GM21576 (cell line): Measurements from ENCODE around the gene KIF1A.
"Not testable (repeated sequence)": the region's sequence is repeated elsewhere in the genome, so short reads cannot be mapped to it uniquely, and the experiment has no call there.

Experiments
- ATAC-seq: cut with Tn5 transposase; IDR thresholded peaks from one replicate; pipeline ENCODE4 v1.9.1; 2021; ENCODE audit warnings: mild to moderate bottlenecking, moderate library complexity; ENCODE audit not compliant: unreplicated experiment

KIF1A gene

DNA sequence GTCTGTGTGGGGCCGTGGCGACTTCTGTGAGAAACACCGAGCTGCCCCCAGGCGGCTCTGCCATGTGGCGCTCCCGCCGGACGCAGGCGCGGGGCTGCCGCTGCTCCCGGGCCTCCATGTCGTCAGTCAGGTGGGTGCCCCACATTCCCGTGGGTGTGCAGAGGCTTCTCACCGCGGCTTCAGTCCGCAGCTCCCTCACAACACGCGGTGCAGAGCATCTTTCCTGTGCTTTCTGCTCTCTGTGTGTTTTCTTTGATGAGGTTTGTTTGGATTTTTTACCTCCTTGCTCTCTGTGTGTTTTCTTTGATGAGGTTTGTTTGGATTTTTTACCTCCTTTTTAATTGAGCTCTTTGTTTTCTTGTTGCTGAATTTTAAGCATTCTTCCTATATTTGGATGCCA is 115.4 kb downstream of the KIF1A start:
- no peak for ATAC-seq

- no peak for ATAC-seq
Observed at GRCh38 chr2:240703417-240704341, 116.3 kb downstream of the KIF1A start.

DNA sequence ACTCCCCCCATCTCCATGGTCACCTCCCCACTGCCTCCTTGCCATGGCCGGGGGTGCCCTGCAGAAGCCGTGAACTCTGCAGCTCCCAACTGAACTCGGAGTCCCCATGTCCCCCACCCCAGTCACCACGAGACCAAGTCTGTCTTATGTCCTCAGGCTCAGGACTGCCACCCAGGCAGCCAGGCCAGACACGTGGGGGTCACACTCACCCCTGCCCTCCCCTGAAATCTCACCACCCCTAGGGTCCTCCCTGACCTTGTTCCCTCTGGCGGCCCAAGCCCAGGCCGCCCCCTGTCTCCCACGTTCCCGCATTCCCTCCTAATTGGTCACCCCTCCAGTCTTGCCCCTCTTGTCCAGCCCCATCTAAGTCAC is 117.4 kb downstream of the KIF1A start:
- ATAC-seq = no peak

- no peak for ATAC-seq
Observed at GRCh38 chr2:240701736-240702639, 118.0 kb downstream of the KIF1A start.

DNA sequence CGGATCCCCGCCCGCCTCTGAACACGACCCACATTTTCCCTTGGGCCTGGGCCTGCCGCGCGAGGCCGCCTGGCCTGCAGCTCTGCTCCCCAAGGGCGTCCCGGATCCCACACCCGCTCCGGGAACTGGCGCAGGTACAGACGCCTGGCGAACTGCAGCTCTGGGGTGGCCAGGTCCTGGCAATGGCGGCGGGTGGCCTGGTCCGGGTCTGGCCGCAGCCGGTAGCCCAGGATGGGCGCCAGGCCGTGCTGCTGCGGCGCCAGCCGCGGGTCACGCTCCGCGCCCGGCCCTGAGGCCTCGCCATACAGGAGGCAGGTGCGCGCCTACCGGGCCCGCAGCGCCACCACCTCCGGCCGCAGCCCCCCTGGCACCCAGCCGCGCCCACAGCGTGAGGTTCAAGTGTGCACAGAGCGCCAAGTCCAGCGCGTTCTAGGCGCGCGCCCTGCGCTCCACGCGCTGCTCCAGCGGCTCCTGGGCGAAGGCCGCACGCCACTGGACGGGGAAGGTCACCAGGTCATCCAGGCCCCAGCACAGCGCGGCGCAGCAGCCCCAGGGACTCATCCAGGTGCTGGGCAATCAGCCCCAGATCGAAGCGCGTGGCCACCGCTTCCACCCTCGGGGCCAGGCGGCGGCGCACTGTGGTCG is 118.8 kb downstream of the KIF1A start:
- no peak for ATAC-seq

GRCh38 chr2:240700616-240701015 is 119.4 kb downstream of the KIF1A start:
- ATAC-seq = not testable (repeated sequence)

GRCh38 chr2:240699835-240700234 is 120.2 kb downstream of the KIF1A start:
- not testable (repeated sequence) for ATAC-seq

- not testable (repeated sequence) for ATAC-seq
Observed at GRCh38 chr2:240698852-240699561, 121.0 kb downstream of the KIF1A start.

- not testable (repeated sequence) for ATAC-seq
Observed at GRCh38 chr2:240696469-240696868, 123.5 kb downstream of the KIF1A start.

DNA sequence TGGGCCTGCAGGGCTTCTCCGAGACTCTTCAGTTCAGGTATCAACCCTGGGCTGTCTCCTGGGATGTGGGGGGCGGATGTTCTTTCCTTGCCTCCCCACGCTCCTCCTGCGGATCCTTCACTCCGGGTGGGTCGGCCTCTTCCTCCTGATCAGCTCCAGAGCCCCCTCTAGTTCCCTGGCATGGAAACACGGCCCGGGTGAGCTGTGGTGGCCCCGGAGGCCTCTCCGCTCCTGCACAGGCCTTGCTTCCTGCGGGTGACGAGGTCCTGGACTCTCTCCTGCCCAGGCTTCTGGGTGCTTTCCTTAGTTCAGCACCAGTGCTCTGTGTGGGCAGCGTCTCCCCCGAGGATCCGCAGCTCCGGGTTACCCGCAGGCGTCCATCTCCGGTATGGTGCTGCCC is 124.4 kb downstream of the KIF1A start:
- not testable (repeated sequence) for ATAC-seq

GRCh38 chr2:240694304-240694703 is 125.7 kb downstream of the KIF1A start:
- ATAC-seq = not testable (repeated sequence)

DNA sequence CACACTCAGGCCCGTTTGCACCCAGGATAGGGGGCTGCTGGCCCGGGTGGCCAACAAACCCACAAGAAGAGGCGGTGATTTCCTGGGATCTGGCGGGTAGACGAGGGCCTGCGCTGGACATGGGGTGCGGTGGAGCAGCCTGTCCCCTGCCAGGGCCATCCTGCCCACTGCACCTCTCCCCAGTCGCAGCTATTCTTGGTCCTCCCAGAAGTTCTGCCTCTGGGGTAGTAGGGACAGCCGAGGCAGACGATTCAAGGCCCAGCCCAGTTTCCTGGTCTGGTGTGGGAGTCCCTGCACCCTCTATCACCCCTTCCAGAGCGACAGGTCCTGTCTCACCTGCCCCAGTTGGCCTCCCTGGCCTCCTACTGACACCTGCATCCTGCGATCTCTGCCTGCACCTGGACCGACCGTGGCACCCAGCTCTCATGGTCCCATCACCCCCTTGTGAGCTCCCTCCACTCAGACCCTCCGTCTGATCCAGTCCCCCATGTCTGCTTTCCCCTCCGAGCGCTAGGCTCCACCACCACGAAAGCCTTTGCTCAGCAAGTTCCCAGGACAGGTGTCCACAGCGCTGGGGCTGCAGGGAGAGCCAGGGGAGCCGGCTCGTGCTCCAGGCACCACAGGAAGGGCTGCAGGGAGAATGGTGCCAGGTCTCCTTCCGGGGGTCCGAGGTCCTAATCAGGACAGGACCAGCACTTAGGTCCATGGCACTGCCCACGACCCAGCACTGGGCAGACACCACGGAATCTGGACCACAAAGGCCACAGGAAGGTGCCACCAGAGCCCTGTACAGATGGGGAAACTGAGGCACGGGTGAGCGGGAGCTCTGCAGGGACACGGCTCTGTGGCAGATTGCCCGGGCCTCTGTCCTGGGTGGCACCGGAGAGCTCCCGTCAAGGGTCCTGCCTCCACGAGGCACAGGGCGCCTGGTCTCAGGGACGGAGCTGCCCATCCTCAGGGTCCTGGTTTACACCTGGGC is 127.1 kb downstream of the KIF1A start:
- not testable (repeated sequence) for ATAC-seq

- not testable (repeated sequence) for ATAC-seq
Observed at GRCh38 chr2:240691631-240692420, 128.2 kb downstream of the KIF1A start, which contains the start of gene AQP12A. Gene AQP12A, plus strand, starts transcription at chr2:240691866. Its CDS starts 48 bp downstream, at chr2:240691914.

GRCh38 chr2:240691075-240691427 is 129.0 kb downstream of the KIF1A start:
- ATAC-seq = not testable (repeated sequence)

GRCh38 chr2:240690421-240691074 is 129.5 kb downstream of the KIF1A start:
- ATAC-seq = not testable (repeated sequence)

GRCh38 chr2:240689975-240690374 is 130.0 kb downstream of the KIF1A start:
- ATAC-seq = no peak

DNA sequence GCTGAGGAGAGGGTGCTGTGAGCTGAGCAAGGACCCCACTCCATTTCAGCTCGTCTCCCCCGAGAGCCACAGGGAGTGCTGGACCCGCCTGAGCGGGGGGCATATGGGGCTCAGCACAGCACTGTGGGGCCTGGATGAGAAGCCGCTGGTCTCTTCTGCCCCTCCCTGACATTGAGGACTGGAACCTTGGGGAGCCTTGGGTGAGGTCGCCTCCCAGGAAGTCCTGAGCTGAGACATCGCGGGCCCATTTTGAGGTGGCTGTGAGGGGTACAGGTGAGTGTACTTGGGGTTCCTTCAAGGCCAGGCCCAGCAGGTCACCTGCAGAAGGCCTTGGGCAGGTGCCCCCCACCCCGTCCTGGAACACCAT is 131.5 kb downstream of the KIF1A start:
- ATAC-seq = no peak
